ENCODE data around the gene TLCD5. TPM values are rescaled to one million over a fixed set of nuclear protein-coding genes. Genes with fewer than 3 reads are reported as not detected.
A peak's percentile ranks its signal among the peaks of the same experiment; 100 is the strongest.

TLCD5 gene
- total RNA-seq, 1 experiment from 2014 or later: 11.1 TPM

- intact Hi-C loops (cut with micrococcal nuclease; ENCODE audit: unreplicated experiment): no loop called here
- no peaks in the 10 kb centered on the region for H3K4me1 ChIP-seq (ENCODE audit: insufficient read depth, low read length, poor library complexity, severe bottlenecking)
- H3K4me3 ChIP-seq (ENCODE audit: low read depth, low read length, poor library complexity, severe bottlenecking): no peak overlapping the region
- no peak for DNase-seq (ENCODE audit: low spot score)
- CTCF ChIA-PET: no interaction called here
- TF ChIP-seq CTCF (conservative IDR thresholded peaks at IDR 0.05; ENCODE audit: low read depth, low read length): no peak
- no peak for TF ChIP-seq EZH2 (IDR thresholded peaks at IDR 0.05; ENCODE audit: borderline replicate concordance, low read depth, low read length, poor library complexity, severe bottlenecking)
- no TSS peak for BruUV-seq (replicated peaks)
- no peaks in the 10 kb centered on the region for H3K27me3 ChIP-seq (replicated peaks; ENCODE audit: insufficient read depth, low read depth, low read length, poor library complexity)
- no peaks in the 10 kb centered on the region for H3K9me3 ChIP-seq (ENCODE audit: low read depth, low read length, poor library complexity, severe bottlenecking)
- no peak overlapping the region for H3K27ac ChIP-seq (ENCODE audit: low read depth, low read length, poor library complexity, severe bottlenecking)
- POLR2A ChIA-PET (ENCODE audit: low non-redundant PET): no interaction called here
- H3K36me3 ChIP-seq (ENCODE audit: insufficient read depth, low read length, poor library complexity, severe bottlenecking): no peaks in the 10 kb centered on the region
Observed at GRCh38 chr11:120305286-120305685, 19.8 kb upstream of the TLCD5 start.

- no peak for TF ChIP-seq EZH2 (IDR thresholded peaks at IDR 0.05; ENCODE audit: borderline replicate concordance, low read depth, low read length, poor library complexity, severe bottlenecking)
- TF ChIP-seq CTCF (conservative IDR thresholded peaks at IDR 0.05; ENCODE audit: low read depth, low read length): peak; percentile 51
- no peaks in the 10 kb centered on the region for H3K27me3 ChIP-seq (replicated peaks; ENCODE audit: insufficient read depth, low read depth, low read length, poor library complexity)
- no peak overlapping the region for H3K4me3 ChIP-seq (ENCODE audit: low read depth, low read length, poor library complexity, severe bottlenecking)
- POLR2A ChIA-PET (ENCODE audit: low non-redundant PET): no interaction called here
- peak; percentile 56 for DNase-seq (ENCODE audit: low spot score)
- CTCF ChIA-PET: interaction anchor here (0.6 kb wide), 1 partner anchor 1221 kb away, joined by 9 read pairs; no protein-coding TSS in a partner anchor
- H3K4me1 ChIP-seq (ENCODE audit: insufficient read depth, low read length, poor library complexity, severe bottlenecking): no peaks in the 10 kb centered on the region
- H3K9me3 ChIP-seq (ENCODE audit: low read depth, low read length, poor library complexity, severe bottlenecking): no peaks in the 10 kb centered on the region
- H3K36me3 ChIP-seq (ENCODE audit: insufficient read depth, low read length, poor library complexity, severe bottlenecking): no peaks in the 10 kb centered on the region
- no TSS peak for BruUV-seq (replicated peaks)
- no peak overlapping the region for H3K27ac ChIP-seq (ENCODE audit: low read depth, low read length, poor library complexity, severe bottlenecking)
- intact Hi-C loops (cut with micrococcal nuclease; ENCODE audit: unreplicated experiment): no loop called here
Observed at GRCh38 chr11:120306519-120307242, 18.4 kb upstream of the TLCD5 start.

- Histone ChIP-seq H3K9me3 (ENCODE audit: low read depth, low read length, poor library complexity, severe bottlenecking) (no peaks in the 10 kb centered on the region), H3K4me3 (ENCODE audit: low read depth, low read length, poor library complexity, severe bottlenecking) (no peak overlapping the region), H3K27ac (ENCODE audit: low read depth, low read length, poor library complexity, severe bottlenecking) (no peak overlapping the region), H3K27me3 (replicated peaks; ENCODE audit: insufficient read depth, low read depth, low read length, poor library complexity) (no peaks in the 10 kb centered on the region), H3K4me1 (ENCODE audit: insufficient read depth, low read length, poor library complexity, severe bottlenecking) (no peaks in the 10 kb centered on the region), H3K36me3 (ENCODE audit: insufficient read depth, low read length, poor library complexity, severe bottlenecking) (no peaks in the 10 kb centered on the region)
- TF ChIP-seq CTCF (conservative IDR thresholded peaks at IDR 0.05; ENCODE audit: low read depth, low read length) (no peak), EZH2 (IDR thresholded peaks at IDR 0.05; ENCODE audit: borderline replicate concordance, low read depth, low read length, poor library complexity, severe bottlenecking) (no peak)
- ChIA-PET CTCF (interaction anchor here (0.6 kb wide), 1 partner anchor 1222 kb away, joined by 9 read pairs; no protein-coding TSS in a partner anchor), POLR2A (ENCODE audit: low non-redundant PET) (no interaction called here)
- intact Hi-C loops (cut with micrococcal nuclease; ENCODE audit: unreplicated experiment): no loop called here
- DNase-seq (ENCODE audit: low spot score): no peak
- BruUV-seq (replicated peaks): no TSS peak
Observed at GRCh38 chr11:120307476-120307875, 17.6 kb upstream of the TLCD5 start.
